Measurements from ENCODE around the gene CCDC175.

DNA sequence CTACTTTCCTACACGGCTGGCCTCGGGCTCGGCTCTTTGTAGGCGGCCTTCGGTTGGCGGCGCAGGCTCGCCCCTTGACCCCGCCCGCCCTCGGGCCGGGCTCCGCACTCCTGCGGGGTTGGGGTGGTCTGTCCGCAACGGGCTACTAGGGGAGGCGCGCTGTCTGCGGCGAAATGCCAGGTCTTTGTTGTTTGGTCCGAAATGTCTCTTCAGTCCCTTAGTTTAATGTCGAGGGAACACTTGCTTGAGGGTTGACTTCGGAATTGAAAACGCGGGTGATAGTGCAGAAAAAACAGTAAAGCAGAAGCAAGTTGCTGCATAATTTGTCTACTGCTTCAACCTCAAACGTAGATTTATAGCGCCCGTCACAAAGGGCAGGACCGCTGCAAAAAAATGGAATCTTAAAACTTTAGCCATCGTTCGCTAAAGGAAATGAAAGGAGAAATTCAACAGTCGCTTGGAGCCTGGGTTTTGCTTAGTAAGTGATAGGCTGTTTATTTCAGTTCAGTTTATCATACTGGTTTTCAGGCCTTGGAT is 91.9 kb downstream of the CCDC175 start:
- TF ChIP-seq, protein P1, sequence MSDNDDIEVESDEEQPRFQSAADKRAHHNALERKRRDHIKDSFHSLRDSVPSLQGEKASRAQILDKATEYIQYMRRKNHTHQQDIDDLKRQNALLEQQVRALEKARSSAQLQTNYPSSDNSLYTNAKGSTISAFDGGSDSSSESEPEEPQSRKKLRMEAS (IDR thresholded peaks at IDR 0.05; ENCODE audit: low read depth, low read length), result no peak
- TF ChIP-seq, protein P2, sequence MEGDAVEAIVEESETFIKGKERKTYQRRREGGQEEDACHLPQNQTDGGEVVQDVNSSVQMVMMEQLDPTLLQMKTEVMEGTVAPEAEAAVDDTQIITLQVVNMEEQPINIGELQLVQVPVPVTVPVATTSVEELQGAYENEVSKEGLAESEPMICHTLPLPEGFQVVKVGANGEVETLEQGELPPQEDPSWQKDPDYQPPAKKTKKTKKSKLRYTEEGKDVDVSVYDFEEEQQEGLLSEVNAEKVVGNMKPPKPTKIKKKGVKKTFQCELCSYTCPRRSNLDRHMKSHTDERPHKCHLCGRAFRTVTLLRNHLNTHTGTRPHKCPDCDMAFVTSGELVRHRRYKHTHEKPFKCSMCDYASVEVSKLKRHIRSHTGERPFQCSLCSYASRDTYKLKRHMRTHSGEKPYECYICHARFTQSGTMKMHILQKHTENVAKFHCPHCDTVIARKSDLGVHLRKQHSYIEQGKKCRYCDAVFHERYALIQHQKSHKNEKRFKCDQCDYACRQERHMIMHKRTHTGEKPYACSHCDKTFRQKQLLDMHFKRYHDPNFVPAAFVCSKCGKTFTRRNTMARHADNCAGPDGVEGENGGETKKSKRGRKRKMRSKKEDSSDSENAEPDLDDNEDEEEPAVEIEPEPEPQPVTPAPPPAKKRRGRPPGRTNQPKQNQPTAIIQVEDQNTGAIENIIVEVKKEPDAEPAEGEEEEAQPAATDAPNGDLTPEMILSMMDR (IDR thresholded peaks at IDR 0.05; ENCODE audit: low read depth, low read length), result no peak
- no peak for TF ChIP-seq POLR2A (IDR thresholded peaks at IDR 0.05; ENCODE audit: extremely low read depth, insufficient read length)
